ENCODE results near the gene ALDH3B2.

The ALDH3B2 gene

GRCh38 chr11:67636962-67637361, 37.5 kb downstream of the ALDH3B2 start:
- Histone ChIP-seq H3K14ac (ENCODE audit: low read length in 2 of 2) (no peak overlapping the region), H2BK120ac (ENCODE audit: low read depth, low read length) (no peak overlapping the region), H3K4ac (ENCODE audit: low read depth in 1 of 2, low read length in 2 of 2) (no peak overlapping the region), H3K36me3 (ENCODE audit: control insufficient read depth in 1 of 2, insufficient read depth in 2 of 2, low read depth in 1 of 2, low read length in 2 of 2) (no peaks in the 10 kb centered on the region), H3K27me3 (ENCODE audit: control insufficient read depth in 1 of 2, insufficient read depth in 1 of 2, low read length in 2 of 2) (peaks cover 22 to 57% of the 10 kb centered on the region in 2 experiments), H4K8ac (ENCODE audit: low read length) (no peak overlapping the region), H3K4me1 (ENCODE audit: control insufficient read depth, insufficient read depth, low read depth, low read length) (no peaks in the 10 kb centered on the region), H3K4me3 (ENCODE audit: insufficient read depth in 1 of 2, low read depth in 1 of 2, low read length in 2 of 2) (no peak overlapping the region), H2BK5ac (ENCODE audit: low read depth, low read length, poor library complexity, severe bottlenecking) (no peak overlapping the region), H2BK12ac (ENCODE audit: low read length in 2 of 2) (no peak overlapping the region), H2AK5ac (ENCODE audit: low read length, severe bottlenecking) (no peak overlapping the region), H3K4me2 (ENCODE audit: low read length, poor library complexity, severe bottlenecking) (no peak overlapping the region), H3K9me3 (ENCODE audit: control insufficient read depth, low read length) (no peaks in the 10 kb centered on the region), H3K27ac (ENCODE audit: low read length, poor library complexity, severe bottlenecking) (no peak overlapping the region), H3K79me1 (replicated peaks; ENCODE audit: low read length, poor library complexity, severe bottlenecking) (no peaks in the 10 kb centered on the region), H3K9ac (ENCODE audit: low read length) (no peak overlapping the region), H3K23ac (ENCODE audit: low read length in 2 of 2) (no peak overlapping the region), H2AFZ (ENCODE audit: low read depth, low read length) (no peak overlapping the region), H2BK15ac (ENCODE audit: low read depth, poor library complexity, severe bottlenecking) (no peak overlapping the region), H3K18ac (ENCODE audit: low read depth in 1 of 2, low read length in 2 of 2) (no peak overlapping the region), H4K91ac (ENCODE audit: low read length) (no peak overlapping the region)
- 88% methylated on average over 6 of the region's 6 CpGs for WGBS
- no peak for DNase-seq

- Histone ChIP-seq H3K4ac (ENCODE audit: low read depth in 1 of 2, low read length in 2 of 2) (no peak overlapping the region), H2BK5ac (ENCODE audit: low read depth, low read length, poor library complexity, severe bottlenecking) (no peak overlapping the region), H3K4me2 (ENCODE audit: low read length, poor library complexity, severe bottlenecking) (no peak overlapping the region), H4K91ac (ENCODE audit: low read length) (no peak overlapping the region), H3K23ac (ENCODE audit: low read length in 2 of 2) (no peak overlapping the region), H3K4me1 (ENCODE audit: control insufficient read depth, insufficient read depth, low read depth, low read length) (peaks cover 9% of the 10 kb centered on the region), H2BK120ac (ENCODE audit: low read depth, low read length) (no peak overlapping the region), H3K4me3 (ENCODE audit: insufficient read depth in 1 of 2, low read depth in 1 of 2, low read length in 2 of 2) (no peak overlapping the region), H3K9ac (ENCODE audit: low read length) (no peak overlapping the region), H2BK12ac (ENCODE audit: low read length in 2 of 2) (no peak overlapping the region), H4K8ac (ENCODE audit: low read length) (no peak overlapping the region), H3K9me3 (ENCODE audit: control insufficient read depth, low read length) (no peaks in the 10 kb centered on the region), H3K14ac (ENCODE audit: low read length in 2 of 2) (no peak overlapping the region), H2AK5ac (ENCODE audit: low read length, severe bottlenecking) (no peak overlapping the region), H3K27ac (ENCODE audit: low read length, poor library complexity, severe bottlenecking) (no peak overlapping the region), H2AFZ (ENCODE audit: low read depth, low read length) (no peak overlapping the region), H3K36me3 (ENCODE audit: control insufficient read depth in 1 of 2, insufficient read depth in 2 of 2, low read depth in 1 of 2, low read length in 2 of 2) (no peaks in the 10 kb centered on the region), H2BK15ac (ENCODE audit: low read depth, poor library complexity, severe bottlenecking) (no peak overlapping the region), H3K79me1 (replicated peaks; ENCODE audit: low read length, poor library complexity, severe bottlenecking) (no peaks in the 10 kb centered on the region), H3K27me3 (ENCODE audit: control insufficient read depth in 1 of 2, insufficient read depth in 1 of 2, low read length in 2 of 2) (peaks cover 12 to 40% of the 10 kb centered on the region in 2 experiments), H3K18ac (ENCODE audit: low read depth in 1 of 2, low read length in 2 of 2) (no peak overlapping the region)
- 93% methylated on average over 4 of the region's 4 CpGs for WGBS
- DNase-seq = no peak
Measured at GRCh38 chr11:67635231-67635521, 39.2 kb downstream of the ALDH3B2 start.

GRCh38 chr11:67634366-67635230, 39.8 kb downstream of the ALDH3B2 start:
- WGBS = 84% methylated on average over 20 of the region's 20 CpGs
- Histone ChIP-seq H2AK5ac (ENCODE audit: low read length, severe bottlenecking) (no peak overlapping the region), H3K4me3 (ENCODE audit: insufficient read depth in 1 of 2, low read depth in 1 of 2, low read length in 2 of 2) (no peak overlapping the region), H2BK5ac (ENCODE audit: low read depth, low read length, poor library complexity, severe bottlenecking) (no peak overlapping the region), H3K9ac (ENCODE audit: low read length) (no peak overlapping the region), H3K4me2 (ENCODE audit: low read length, poor library complexity, severe bottlenecking) (no peak overlapping the region), H2BK12ac (ENCODE audit: low read length in 2 of 2) (no peak overlapping the region), H3K4me1 (ENCODE audit: control insufficient read depth, insufficient read depth, low read depth, low read length) (peaks cover 9% of the 10 kb centered on the region), H3K23ac (ENCODE audit: low read length in 2 of 2) (no peak overlapping the region), H2BK15ac (ENCODE audit: low read depth, poor library complexity, severe bottlenecking) (no peak overlapping the region), H3K14ac (ENCODE audit: low read length in 2 of 2) (no peak overlapping the region), H3K18ac (ENCODE audit: low read depth in 1 of 2, low read length in 2 of 2) (no peak overlapping the region), H3K27ac (ENCODE audit: low read length, poor library complexity, severe bottlenecking) (no peak overlapping the region), H2AFZ (ENCODE audit: low read depth, low read length) (no peak overlapping the region), H3K79me1 (replicated peaks; ENCODE audit: low read length, poor library complexity, severe bottlenecking) (no peaks in the 10 kb centered on the region), H3K36me3 (ENCODE audit: control insufficient read depth in 1 of 2, insufficient read depth in 2 of 2, low read depth in 1 of 2, low read length in 2 of 2) (no peaks in the 10 kb centered on the region), H3K4ac (ENCODE audit: low read depth in 1 of 2, low read length in 2 of 2) (no peak overlapping the region), H3K27me3 (ENCODE audit: control insufficient read depth in 1 of 2, insufficient read depth in 1 of 2, low read length in 2 of 2) (peaks cover 10 to 34% of the 10 kb centered on the region in 2 experiments), H4K8ac (ENCODE audit: low read length) (no peak overlapping the region), H3K9me3 (ENCODE audit: control insufficient read depth, low read length) (no peaks in the 10 kb centered on the region), H2BK120ac (ENCODE audit: low read depth, low read length) (no peak overlapping the region), H4K91ac (ENCODE audit: low read length) (no peak overlapping the region)
- no peak for DNase-seq

- no peak overlapping the region for H2AFZ ChIP-seq (ENCODE audit: low read depth, low read length)
- no peak overlapping the region for H3K27ac ChIP-seq (ENCODE audit: low read length, poor library complexity, severe bottlenecking)
- H2BK5ac ChIP-seq (ENCODE audit: low read depth, low read length, poor library complexity, severe bottlenecking) = no peak overlapping the region
- H3K36me3 ChIP-seq (ENCODE audit: control insufficient read depth in 1 of 2, insufficient read depth in 2 of 2, low read depth in 1 of 2, low read length in 2 of 2) = no peaks in the 10 kb centered on the region
- H2BK120ac ChIP-seq (ENCODE audit: low read depth, low read length) = no peak overlapping the region
- WGBS = 90% methylated on average over 20 of the region's 22 CpGs
- no peaks in the 10 kb centered on the region for H3K79me1 ChIP-seq (replicated peaks; ENCODE audit: low read length, poor library complexity, severe bottlenecking)
- H3K9me3 ChIP-seq (ENCODE audit: control insufficient read depth, low read length) = no peaks in the 10 kb centered on the region
- H4K8ac ChIP-seq (ENCODE audit: low read length) = no peak overlapping the region
- no peak overlapping the region for H3K9ac ChIP-seq (ENCODE audit: low read length)
- no peak overlapping the region for H4K91ac ChIP-seq (ENCODE audit: low read length)
- no peak overlapping the region for H3K4ac ChIP-seq (ENCODE audit: low read depth in 1 of 2, low read length in 2 of 2)
- no peak overlapping the region for H3K18ac ChIP-seq (ENCODE audit: low read depth in 1 of 2, low read length in 2 of 2)
- DNase-seq = no peak
- H3K4me2 ChIP-seq (ENCODE audit: low read length, poor library complexity, severe bottlenecking) = no peak overlapping the region
- H2AK5ac ChIP-seq (ENCODE audit: low read length, severe bottlenecking) = no peak overlapping the region
- peaks cover 8 to 27% of the 10 kb centered on the region in 2 experiments for H3K27me3 ChIP-seq (ENCODE audit: control insufficient read depth in 1 of 2, insufficient read depth in 1 of 2, low read length in 2 of 2)
- H2BK15ac ChIP-seq (ENCODE audit: low read depth, poor library complexity, severe bottlenecking) = no peak overlapping the region
- H2BK12ac ChIP-seq (ENCODE audit: low read length in 2 of 2) = no peak overlapping the region
- H3K4me3 ChIP-seq (ENCODE audit: insufficient read depth in 1 of 2, low read depth in 1 of 2, low read length in 2 of 2) = no peak overlapping the region
- peaks cover 15% of the 10 kb centered on the region for H3K4me1 ChIP-seq (ENCODE audit: control insufficient read depth, insufficient read depth, low read depth, low read length)
- H3K14ac ChIP-seq (ENCODE audit: low read length in 2 of 2) = no peak overlapping the region
- no peak overlapping the region for H3K23ac ChIP-seq (ENCODE audit: low read length in 2 of 2)
Measured at GRCh38 chr11:67633758-67634365, 40.6 kb downstream of the ALDH3B2 start.
